CD14-positive monocyte (primary cell): ENCODE data around the gene PDE4C. TPM values are rescaled to one million over a fixed set of nuclear protein-coding genes. Genes with fewer than 3 reads are reported as not detected.

Experiments
- DNase-seq, 3 donors: peaks; one replicate each; pipeline ENCODE4 v3.0.0-alpha.2; 2011 to 2022
- H2AFZ ChIP-seq: 2 replicates; pipeline ENCODE4 v1.6.0; 2012; ENCODE audit warnings: mild to moderate bottlenecking, low read depth, low read length, inconsistent platforms; ENCODE audit not compliant: insufficient read depth, poor library complexity, severe bottlenecking
- H3K27ac ChIP-seq, 2 donors: 1 replicate in 1 of 2; 2 replicates in 1 of 2; pipeline ENCODE4 v1.5.1; 2012 to 2013; ENCODE audit warnings: low read length in 2 of 2, control low read depth in 1 of 2, inconsistent platforms in 1 of 2, low read depth in 1 of 2, mild to moderate bottlenecking in 1 of 2
- H3K27me3 ChIP-seq, 2 donors: one replicate each; pipeline versions ENCODE4 v1.6.0 to v1.6.1; 2011 to 2013; ENCODE audit warnings: low read length in 2 of 2; ENCODE audit not compliant: control insufficient read depth in 2 of 2, insufficient read depth in 2 of 2
- H3K36me3 ChIP-seq, 2 donors: replicated peaks in 1 of 2; 1 replicate in 1 of 2; 2 replicates in 1 of 2; pipeline versions ENCODE4 v1.5.1 to v1.6.1; 2012 to 2013; ENCODE audit warnings: low read length in 2 of 2, control low read depth in 1 of 2, inconsistent platforms in 1 of 2, mild to moderate bottlenecking in 1 of 2; ENCODE audit not compliant: insufficient read depth in 2 of 2, control insufficient read depth in 1 of 2
- H3K4me1 ChIP-seq, 2 donors: 1 replicate in 1 of 2; 2 replicates in 1 of 2; pipeline versions ENCODE4 v1.5.1 to v1.6.1; 2012 to 2013; ENCODE audit warnings: low read length in 2 of 2, control low read depth in 1 of 2, inconsistent platforms in 1 of 2, mild to moderate bottlenecking in 1 of 2, moderate library complexity in 1 of 2; ENCODE audit not compliant: insufficient read depth in 2 of 2, control insufficient read depth in 1 of 2
- H3K4me2 ChIP-seq: replicated peaks from 2 replicates; pipeline ENCODE3; 2012; ENCODE audit warnings: low read length, moderate library complexity, mild to moderate bottlenecking; ENCODE audit not compliant: poor library complexity, severe bottlenecking; ENCODE audit errors: extremely low read depth
- H3K4me3 ChIP-seq, 3 experiments: fragments of 200-600 bp in 1 of 3; sonication (generic) in 1 of 3; replicated peaks in 1 of 3; 1 replicate in 2 of 3; 2 replicates in 1 of 3; pipeline ENCODE4 v1.5.1; 2011 to 2013; ENCODE audit warnings: low read length in 3 of 3, mild to moderate bottlenecking in 3 of 3, control low read depth in 2 of 3, low read depth in 2 of 3, inconsistent platforms in 1 of 3, moderate library complexity in 1 of 3
- H3K79me2 ChIP-seq: 2 replicates; pipeline ENCODE4 v1.6.0; 2012; ENCODE audit warnings: mild to moderate bottlenecking, control low read depth, inconsistent platforms, low read length, moderate library complexity; ENCODE audit not compliant: insufficient read depth
- H3K9ac ChIP-seq: 2 replicates; pipeline ENCODE4 v1.6.0; 2017; ENCODE audit warnings: low read length, mild to moderate bottlenecking; ENCODE audit not compliant: insufficient read depth, poor library complexity, severe bottlenecking
- H3K9me3 ChIP-seq, 2 donors: replicated peaks in 1 of 2; 1 replicate in 1 of 2; 2 replicates in 1 of 2; pipeline versions ENCODE4 v1.5.1 to v1.6.1; 2012 to 2013; ENCODE audit warnings: low read length in 2 of 2, control low read depth in 1 of 2; ENCODE audit not compliant: control insufficient read depth in 1 of 2, insufficient read depth in 1 of 2
- H4K20me1 ChIP-seq: 2 replicates; pipeline ENCODE4 v1.6.0; 2012; ENCODE audit warnings: mild to moderate bottlenecking, low read length, control low read depth, moderate library complexity; ENCODE audit not compliant: insufficient read depth
- H3K27ac Mint-ChIP-seq, 7 donors: one replicate each; pipeline ENCODE4 v1.8.0; 2020; ENCODE audit warnings: mild to moderate bottlenecking in 7 of 7, mixed read lengths in 7 of 7, moderate library complexity in 6 of 7, inconsistent platforms in 2 of 7
- H3K27me3 Mint-ChIP-seq, 3 donors: one replicate each; pipeline ENCODE4 v1.8.0; 2021 to 2022; ENCODE audit warnings: low read depth in 3 of 3, mild to moderate bottlenecking in 3 of 3, mixed read lengths in 3 of 3, moderate library complexity in 3 of 3, inconsistent platforms in 1 of 3
- H3K36me3 Mint-ChIP-seq, 2 donors: one replicate each; pipeline ENCODE4 v1.8.0; 2020; ENCODE audit warnings: mixed read lengths in 2 of 2, inconsistent platforms in 1 of 2, mild to moderate bottlenecking in 1 of 2
- H3K4me1 Mint-ChIP-seq: one replicate; pipeline ENCODE4 v1.8.0; 2020; ENCODE audit warnings: mild to moderate bottlenecking, mixed read lengths
- H3K4me3 Mint-ChIP-seq, 2 donors: one replicate each; pipeline ENCODE4 v1.8.0; 2020; ENCODE audit warnings: mild to moderate bottlenecking in 2 of 2, mixed read lengths in 2 of 2, moderate library complexity in 1 of 2
- H3K9me3 Mint-ChIP-seq, 7 donors: one replicate each; pipeline ENCODE4 v1.8.0; 2020 to 2022; ENCODE audit warnings: mixed read lengths in 7 of 7, mild to moderate bottlenecking in 6 of 7, moderate library complexity in 6 of 7, inconsistent platforms in 2 of 7
- CTCF ChIP-seq: fragments of 200-600 bp; IDR thresholded peaks from one replicate; pipeline ENCODE4 v1.8.0; 2022; ENCODE audit warnings: antibody characterized with exemption, mild to moderate bottlenecking
- WGBS: methylation state at CpG from one replicate; pipeline ENCODE4 v1.1.5; 2013; ENCODE audit warnings: missing lambda C conversion rate; ENCODE audit not compliant: insufficient coverage; 5-methylcytosine and 5-hydroxymethylcytosine counted together
- intact Hi-C, 2 donors: fragments of 100-400 bp; cut with micrococcal nuclease; formaldehyde crosslinking; loops; one replicate each; pipeline versions ENCODE4 v1.15.0 to v1.15.1; 2023
- polyA plus RNA-seq, 3 donors: library from polyadenylated mRNA; depleted of rRNA in 1 of 3; unstranded in 2 of 3; stranded (reverse) in 1 of 3; fragments of 300-500 nt in 2 of 3; fragments of >200 nt in 1 of 3; fragmentation: Illumina TruSeq in 2 of 3; gene quantifications; 1 replicate in 2 of 3; 2 replicates in 1 of 3; pipeline ENCODE4 v1.2.3, GENCODE V29; 2012 to 2021

PDE4C gene
- polyA plus RNA-seq, 3 donors: not detected

- H3K27me3 Mint-ChIP-seq: peaks cover 49 to 77% (median 70%) of the 10 kb centered on the region in 3 donors
- H3K4me3 Mint-ChIP-seq: peak overlapping the region in 1 of 2 donors; percentile 43
- H3K9me3 Mint-ChIP-seq: peaks cover 7 to 22% (median 14%) of the 10 kb centered on the region in 7 donors
- H3K27ac ChIP-seq: no peak overlapping the region
- H3K36me3 Mint-ChIP-seq: peaks cover 0 to 3% of the 10 kb centered on the region in 2 donors
- H4K20me1 ChIP-seq: no peaks in the 10 kb centered on the region
- TF ChIP-seq CTCF: no peak
- H3K4me3 ChIP-seq: no peak overlapping the region
- H3K79me2 ChIP-seq: no peaks in the 10 kb centered on the region
- peaks cover 20% of the 10 kb centered on the region for H3K4me1 Mint-ChIP-seq
- H3K9me3 ChIP-seq: peaks cover 7% of the 10 kb centered on the region in 2 donors
- H3K27ac Mint-ChIP-seq: peak overlapping the region in 1 of 7 donors; percentile 38
- peaks cover 24 to 65% of the 10 kb centered on the region in 2 donors for H3K27me3 ChIP-seq
- no peaks in the 10 kb centered on the region for H3K36me3 ChIP-seq
- no peak overlapping the region for H3K4me2 ChIP-seq
- intact Hi-C loops: no loop called here
- H2AFZ ChIP-seq: no peak overlapping the region
- WGBS: 100% methylated on average over 2 of the region's 4 CpGs
- H3K4me1 ChIP-seq: peaks cover 3 to 19% of the 10 kb centered on the region in 2 donors
- DNase-seq: no peak
- H3K9ac ChIP-seq: no peak overlapping the region
Measured at GRCh38 chr19:18229915-18230314, 3.7 kb upstream of the PDE4C start.

- H3K4me3 Mint-ChIP-seq: peak overlapping the region in 1 of 2 donors; percentile 43
- Histone ChIP-seq H3K4me1 (peaks cover 8 to 23% of the 10 kb centered on the region in 2 donors), H4K20me1 (no peaks in the 10 kb centered on the region), H3K9me3 (peaks cover 7% of the 10 kb centered on the region in 2 donors), H2AFZ (no peak overlapping the region), H3K9ac (no peak overlapping the region), H3K36me3 (no peaks in the 10 kb centered on the region), H3K4me3 (no peak overlapping the region), H3K27me3 (peaks cover 25 to 69% of the 10 kb centered on the region in 2 donors), H3K79me2 (no peaks in the 10 kb centered on the region), H3K4me2 (no peak overlapping the region), H3K27ac (no peak overlapping the region)
- peaks cover 0 to 7% of the 10 kb centered on the region in 2 donors for H3K36me3 Mint-ChIP-seq
- H3K27me3 Mint-ChIP-seq: peaks cover 53 to 77% (median 74%) of the 10 kb centered on the region in 3 donors
- H3K9me3 Mint-ChIP-seq: peaks cover 7 to 25% (median 16%) of the 10 kb centered on the region in 7 donors
- no peak for DNase-seq
- WGBS: 100% methylated on average over 2 of the region's 5 CpGs
- peak; percentile 44 for TF ChIP-seq CTCF
- intact Hi-C loops: no loop called here
- peaks cover 25% of the 10 kb centered on the region for H3K4me1 Mint-ChIP-seq
- no peak overlapping the region for H3K27ac Mint-ChIP-seq
Measured at GRCh38 chr19:18229474-18229873, 3.2 kb upstream of the PDE4C start.
